Stimulated activated CD4-positive, alpha-beta T cell treated with anti-CD3 and anti-CD28 coated beads, Interleukin-4, amount 100 ng/mL, for 48 hours (primary cell): ENCODE data around the gene CSAG3.
"Not testable (repeated sequence)": the region's sequence is repeated elsewhere in the genome, so short reads cannot be mapped to it uniquely, and the experiment has no call there.

Experiments used
- DNase-seq, 2 donors: peaks; one replicate each; pipeline ENCODE4 v3.0.0-alpha.2; 2020; ENCODE audit warnings: low read depth in 2 of 2

CSAG3 gene

DNA sequence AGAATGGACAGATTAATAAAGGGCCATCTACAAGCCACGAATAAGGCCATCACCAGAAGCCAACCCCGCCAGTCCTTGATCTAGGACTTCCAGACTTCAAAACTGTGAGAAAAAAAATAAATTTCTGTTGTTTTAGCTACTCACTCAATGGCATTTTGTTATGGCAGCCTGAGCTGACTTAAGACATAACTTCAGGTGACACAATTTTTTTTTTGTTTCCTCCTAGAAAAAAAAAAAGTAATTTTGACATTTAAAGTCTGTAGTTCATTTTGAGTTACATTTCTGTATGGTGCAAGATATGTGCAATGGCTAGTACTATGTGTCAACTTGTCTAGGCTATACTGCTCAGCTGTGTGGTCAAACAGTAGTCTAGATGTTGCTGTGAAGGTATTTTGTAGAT lies at the start of gene CSAG3:
TSS of gene CSAG3 (plus strand) at position 301 of the 400 bp plus-strand sequence.
- not testable (repeated sequence) for DNase-seq

DNA sequence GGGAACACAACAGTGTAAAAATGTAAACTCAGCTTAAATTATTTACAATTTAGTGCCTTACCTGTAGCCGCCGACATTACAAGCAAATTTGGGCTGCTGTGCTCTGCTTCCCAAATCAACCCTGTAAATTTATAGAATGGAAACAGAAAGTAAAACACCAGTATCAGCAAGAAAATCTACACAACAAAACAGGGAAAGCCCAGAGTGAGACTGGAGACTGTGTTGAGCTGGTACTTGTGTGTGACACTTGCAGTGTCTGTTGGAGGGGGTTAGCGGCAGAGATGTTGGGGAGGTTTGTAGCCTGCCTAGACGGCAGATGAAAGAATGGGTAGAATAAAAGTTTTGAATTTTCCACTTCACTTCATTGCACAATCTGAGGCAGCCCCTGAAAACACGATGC lies 45.8 kb upstream of the CSAG3 start:
- DNase-seq, result not testable (repeated sequence)

DNA sequence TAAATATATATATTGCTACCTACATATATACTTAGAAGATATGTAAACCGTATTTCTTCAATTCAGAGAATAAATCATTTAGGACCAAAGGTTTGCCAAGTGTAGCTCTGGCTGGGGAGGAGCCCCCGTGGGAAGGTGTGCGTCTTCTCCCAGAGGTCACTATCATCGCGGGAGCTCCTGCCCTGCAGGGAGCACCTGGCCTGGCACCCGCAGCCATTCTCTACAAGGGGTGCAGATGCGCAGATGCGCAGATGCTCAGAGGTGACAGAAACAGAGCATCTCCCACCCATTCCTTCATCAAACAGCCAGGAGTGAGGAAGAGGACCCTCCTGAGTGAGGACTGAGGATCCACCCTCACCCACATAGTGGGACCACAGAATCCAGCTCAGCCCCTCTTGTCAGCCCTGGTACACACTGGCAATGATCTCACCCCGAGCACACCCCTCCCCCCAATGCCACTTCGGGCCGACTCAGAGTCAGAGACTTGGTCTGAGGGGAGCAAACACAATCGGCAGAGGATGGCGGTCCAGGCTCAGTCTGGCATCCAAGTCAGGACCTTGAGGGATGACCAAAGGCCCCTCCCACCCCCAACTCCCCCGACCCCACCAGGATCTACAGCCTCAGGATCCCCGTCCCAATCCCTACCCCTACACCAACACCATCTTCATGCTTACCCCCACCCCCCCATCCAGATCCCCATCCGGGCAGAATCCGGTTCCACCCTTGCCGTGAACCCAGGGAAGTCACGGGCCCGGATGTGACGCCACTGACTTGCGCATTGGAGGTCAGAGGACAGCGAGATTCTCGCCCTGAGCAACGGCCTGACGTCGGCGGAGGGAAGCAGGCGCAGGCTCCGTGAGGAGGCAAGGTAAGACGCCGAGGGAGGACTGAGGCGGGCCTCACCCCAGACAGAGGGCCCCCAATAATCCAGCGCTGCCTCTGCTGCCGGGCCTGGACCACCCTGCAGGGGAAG lies 44.9 kb upstream of the CSAG3 start, which contains the start of gene MAGEA2B:
TSS of gene MAGEA2B (plus strand) at position 814 of the 973 bp plus-strand sequence. CDS start 2,479 bp downstream, outside the sequence.
- DNase-seq, result not testable (repeated sequence)

DNA sequence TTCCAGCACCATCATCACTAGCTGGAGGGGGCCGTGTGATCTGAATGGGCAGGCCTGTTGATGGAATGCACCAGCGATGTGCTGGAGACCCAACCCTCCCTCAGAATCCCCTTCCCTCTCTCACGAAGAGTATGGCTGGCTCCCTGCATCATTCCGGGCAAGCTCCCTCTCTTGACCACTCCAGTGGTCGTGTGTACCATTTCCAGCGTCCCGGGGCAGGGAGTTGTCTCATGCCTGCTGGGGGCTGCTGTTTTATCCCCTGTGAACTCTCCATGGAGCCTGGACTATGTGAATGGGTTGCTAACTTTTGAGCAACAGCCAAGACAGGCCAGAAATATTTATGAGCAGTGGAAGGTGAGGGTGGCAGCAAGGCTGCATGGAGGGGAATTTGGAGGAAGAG lies 33.6 kb upstream of the CSAG3 start:
- DNase-seq, result no peak

DNA sequence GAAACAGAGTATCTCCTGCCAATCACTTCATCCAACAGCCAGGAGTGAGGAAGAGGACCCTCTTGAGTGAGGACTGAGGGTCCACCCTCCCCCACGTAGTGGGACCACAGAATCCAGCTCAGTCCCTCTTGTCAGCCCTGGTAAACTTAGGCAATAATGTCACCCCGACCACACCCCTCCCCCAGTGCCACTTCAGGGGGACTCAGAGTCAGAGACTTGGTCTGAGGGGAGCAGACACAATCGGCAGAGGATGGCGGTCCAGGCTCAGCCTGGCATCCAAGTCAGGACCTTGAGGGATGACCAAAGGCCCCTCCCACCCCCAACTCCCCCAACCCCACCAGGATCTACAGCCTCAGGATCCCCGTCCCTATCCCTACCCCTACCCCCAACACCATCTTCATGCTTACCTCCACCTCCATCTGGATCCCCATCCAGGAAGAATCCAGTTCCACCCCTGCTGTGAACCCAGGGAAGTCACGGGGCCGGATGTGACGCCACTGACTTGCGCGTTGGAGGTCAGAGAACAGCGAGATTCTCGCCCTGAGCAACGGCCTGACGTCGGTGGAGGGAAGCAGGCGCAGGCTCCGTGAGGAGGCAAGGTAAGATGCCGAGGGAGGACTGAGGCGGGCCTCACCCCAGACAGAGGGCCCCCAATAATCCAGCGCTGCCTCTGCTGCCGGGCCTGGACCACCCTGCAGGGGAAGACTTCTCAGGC lies 25.6 kb upstream of the CSAG3 start, which contains the start of the genes CSAG1 and MAGEA12:
TSS of gene CSAG1 (minus strand) at position 461 of the 715 bp plus-strand sequence. CDS start 1,261 bp downstream, outside the sequence.
TSS of gene MAGEA12 (plus strand) at position 497 of the 715 bp plus-strand sequence. CDS start 2,405 bp downstream, outside the sequence.
- no peak for DNase-seq

DNA sequence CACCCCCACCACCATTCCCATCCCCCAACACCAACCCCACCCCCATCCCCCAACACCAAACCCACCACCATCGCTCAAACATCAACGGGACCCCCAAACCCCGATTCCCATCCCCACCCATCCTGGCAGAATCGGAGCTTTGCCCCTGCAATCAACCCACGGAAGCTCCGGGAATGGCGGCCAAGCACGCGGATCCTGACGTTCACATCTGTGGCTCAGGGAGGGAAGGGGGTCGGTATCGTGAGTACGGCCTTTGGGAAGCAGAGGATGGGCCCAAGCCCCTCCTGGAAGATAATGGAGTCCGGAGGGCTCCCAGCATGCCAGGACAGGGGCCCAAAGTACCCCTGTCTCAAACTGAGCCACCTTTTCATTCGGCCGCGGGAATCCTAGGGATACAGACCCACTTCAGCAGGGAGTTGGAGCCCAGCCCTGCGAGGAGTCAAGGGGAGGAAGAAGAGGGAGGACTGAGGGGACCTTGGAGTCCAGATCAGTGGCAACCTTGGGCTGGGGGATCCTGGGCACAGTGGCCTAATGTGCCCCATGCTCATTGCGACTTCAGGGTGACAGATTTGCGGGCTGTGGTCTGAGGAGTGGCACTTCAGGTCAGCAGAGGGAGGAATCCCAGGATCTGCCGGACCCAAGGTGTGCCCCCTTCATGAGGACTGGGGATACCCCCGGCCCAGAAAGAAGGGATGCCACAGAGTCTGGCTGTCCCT lies 24.7 kb upstream of the CSAG3 start:
- DNase-seq, result not testable (repeated sequence)

DNA sequence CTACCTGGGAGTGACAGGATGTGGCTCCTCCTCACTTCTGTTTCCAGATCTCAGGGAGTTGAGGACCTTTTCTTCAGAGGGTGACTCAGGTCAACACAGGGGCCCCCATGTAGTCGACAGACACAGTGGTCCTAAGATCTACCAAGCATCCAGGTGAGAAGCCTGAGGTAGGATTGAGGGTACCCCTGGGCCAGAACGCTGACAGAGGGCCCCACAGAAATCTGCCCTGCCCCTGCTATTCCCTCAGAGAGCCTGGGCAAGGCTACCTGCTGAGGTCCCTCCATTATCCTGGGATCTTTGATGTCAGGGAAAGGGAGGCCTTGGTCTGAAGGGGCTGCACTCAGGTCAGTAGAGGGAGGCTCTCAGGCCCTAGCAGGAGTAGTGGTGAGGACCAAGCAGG lies 23.9 kb upstream of the CSAG3 start:
- no peak for DNase-seq

DNA sequence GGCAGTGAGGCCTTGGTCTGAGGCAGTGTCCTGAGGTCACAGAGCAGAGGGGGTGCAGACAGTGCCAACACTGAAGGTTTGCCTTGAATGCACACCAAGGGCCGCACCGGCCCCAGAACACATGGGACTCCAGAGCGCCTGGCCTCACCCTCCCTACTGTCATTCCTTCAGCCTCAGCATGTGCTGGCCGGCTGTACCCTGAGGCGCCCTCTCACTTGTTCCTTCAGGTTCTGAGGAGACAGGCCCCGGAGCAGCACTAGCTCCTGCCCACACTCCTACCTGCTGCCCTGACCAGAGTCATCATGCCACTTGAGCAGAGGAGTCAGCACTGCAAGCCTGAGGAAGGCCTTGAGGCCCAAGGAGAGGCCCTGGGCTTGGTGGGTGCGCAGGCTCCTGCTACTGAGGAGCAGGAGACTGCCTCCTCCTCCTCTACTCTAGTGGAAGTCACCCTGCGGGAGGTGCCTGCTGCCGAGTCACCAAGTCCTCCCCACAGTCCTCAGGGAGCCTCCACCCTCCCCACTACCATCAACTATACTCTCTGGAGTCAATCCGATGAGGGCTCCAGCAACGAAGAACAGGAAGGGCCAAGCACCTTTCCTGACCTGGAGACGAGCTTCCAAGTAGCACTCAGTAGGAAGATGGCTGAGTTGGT lies 23.0 kb upstream of the CSAG3 start:
- DNase-seq, result no peak

DNA sequence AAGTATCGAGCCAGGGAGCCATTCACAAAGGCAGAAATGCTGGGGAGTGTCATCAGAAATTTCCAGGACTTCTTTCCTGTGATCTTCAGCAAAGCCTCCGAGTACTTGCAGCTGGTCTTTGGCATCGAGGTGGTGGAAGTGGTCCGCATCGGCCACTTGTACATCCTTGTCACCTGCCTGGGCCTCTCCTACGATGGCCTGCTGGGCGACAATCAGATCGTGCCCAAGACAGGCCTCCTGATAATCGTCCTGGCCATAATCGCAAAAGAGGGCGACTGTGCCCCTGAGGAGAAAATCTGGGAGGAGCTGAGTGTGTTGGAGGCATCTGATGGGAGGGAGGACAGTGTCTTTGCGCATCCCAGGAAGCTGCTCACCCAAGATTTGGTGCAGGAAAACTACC lies 22.5 kb upstream of the CSAG3 start:
- DNase-seq, result not testable (repeated sequence)

DNA sequence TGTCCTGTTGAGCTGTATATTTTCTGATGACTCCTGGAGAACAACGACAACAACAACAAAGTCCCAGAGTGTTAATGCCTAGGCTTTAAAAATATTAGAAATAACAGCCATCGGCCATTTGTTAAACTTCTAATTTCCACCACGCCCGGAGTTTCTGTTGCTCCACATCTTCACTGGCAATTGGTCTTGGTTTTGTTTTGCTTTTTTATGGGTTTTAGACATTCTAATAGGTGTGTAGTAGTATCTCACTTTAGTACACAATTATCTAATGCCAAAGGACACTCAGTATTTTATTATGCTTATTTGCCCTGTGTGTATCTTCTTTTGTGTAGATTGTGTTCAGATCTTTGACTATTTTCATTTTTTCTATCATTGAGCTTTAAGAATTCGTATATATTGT lies 20.5 kb upstream of the CSAG3 start:
- DNase-seq, result no peak

DNA sequence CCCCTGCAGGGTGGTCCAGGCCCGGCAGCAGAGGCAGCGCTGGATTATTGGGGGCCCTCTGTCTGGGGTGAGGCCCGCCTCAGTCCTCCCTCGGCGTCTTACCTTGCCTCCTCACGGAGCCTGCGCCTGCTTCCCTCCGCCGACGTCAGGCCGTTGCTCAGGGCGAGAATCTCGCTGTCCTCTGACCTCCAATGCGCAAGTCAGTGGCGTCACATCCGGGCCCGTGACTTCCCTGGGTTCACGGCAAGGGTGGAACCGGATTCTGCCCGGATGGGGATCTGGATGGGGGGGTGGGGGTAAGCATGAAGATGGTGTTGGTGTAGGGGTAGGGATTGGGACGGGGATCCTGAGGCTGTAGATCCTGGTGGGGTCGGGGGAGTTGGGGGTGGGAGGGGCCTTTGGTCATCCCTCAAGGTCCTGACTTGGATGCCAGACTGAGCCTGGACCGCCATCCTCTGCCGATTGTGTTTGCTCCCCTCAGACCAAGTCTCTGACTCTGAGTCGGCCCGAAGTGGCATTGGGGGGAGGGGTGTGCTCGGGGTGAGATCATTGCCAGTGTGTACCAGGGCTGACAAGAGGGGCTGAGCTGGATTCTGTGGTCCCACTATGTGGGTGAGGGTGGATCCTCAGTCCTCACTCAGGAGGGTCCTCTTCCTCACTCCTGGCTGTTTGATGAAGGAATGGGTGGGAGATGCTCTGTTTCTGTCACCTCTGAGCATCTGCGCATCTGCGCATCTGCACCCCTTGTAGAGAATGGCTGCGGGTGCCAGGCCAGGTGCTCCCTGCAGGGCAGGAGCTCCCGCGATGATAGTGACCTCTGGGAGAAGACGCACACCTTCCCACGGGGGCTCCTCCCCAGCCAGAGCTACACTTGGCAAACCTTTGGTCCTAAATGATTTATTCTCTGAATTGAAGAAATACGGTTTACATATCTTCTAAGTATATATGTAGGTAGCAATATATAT lies 5.0 kb upstream of the CSAG3 start, which contains the start of gene MAGEA2:
TSS of gene MAGEA2 (minus strand) at position 157 of the 965 bp plus-strand sequence. CDS start 2,479 bp downstream, outside the sequence.
- DNase-seq, result not testable (repeated sequence)

DNA sequence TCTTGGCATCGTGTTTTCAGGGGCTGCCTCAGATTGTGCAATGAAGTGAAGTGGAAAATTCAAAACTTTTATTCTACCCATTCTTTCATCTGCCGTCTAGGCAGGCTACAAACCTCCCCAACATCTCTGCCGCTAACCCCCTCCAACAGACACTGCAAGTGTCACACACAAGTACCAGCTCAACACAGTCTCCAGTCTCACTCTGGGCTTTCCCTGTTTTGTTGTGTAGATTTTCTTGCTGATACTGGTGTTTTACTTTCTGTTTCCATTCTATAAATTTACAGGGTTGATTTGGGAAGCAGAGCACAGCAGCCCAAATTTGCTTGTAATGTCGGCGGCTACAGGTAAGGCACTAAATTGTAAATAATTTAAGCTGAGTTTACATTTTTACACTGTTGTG lies 4.1 kb upstream of the CSAG3 start:
- not testable (repeated sequence) for DNase-seq

DNA sequence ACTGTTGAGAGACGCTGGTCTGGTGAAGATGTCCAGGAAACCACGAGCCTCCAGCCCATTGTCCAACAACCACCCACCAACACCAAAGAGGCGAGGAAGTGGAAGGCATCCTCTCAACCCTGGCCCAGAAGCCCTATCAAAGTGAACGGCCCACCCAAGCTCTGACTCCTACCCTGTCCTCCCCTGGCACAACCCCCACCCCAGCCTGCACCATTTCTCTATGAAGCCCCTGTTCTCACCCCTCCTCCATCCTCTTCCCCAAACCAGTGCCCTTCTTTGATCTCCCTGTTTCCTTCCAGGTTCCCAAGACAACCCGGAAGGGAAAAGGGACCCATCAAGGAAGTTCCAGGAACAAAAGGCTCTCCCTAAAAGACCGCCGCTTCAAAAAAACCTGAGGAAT lies 526 bp downstream of the CSAG3 start:
- not testable (repeated sequence) for DNase-seq

DNA sequence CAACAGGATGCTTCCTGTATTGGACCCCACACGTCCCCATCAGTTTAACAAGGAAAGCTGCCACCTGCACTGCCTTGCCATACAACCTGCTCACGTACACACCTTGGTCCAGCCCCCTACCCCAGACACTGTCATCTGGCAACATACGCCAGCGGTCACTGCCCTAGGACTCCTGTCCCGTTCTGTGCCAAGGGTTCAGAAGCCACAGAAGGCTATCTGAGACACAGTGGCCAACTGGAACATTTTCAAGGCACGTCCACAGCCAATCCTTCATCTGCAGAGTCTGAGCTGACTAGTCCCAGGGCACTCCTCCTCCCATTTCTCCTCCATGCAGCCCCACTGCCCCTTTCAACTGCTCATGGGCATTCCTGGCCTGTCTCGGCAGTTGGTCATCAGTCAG lies 2.6 kb downstream of the CSAG3 start:
- DNase-seq, result not testable (repeated sequence)

DNA sequence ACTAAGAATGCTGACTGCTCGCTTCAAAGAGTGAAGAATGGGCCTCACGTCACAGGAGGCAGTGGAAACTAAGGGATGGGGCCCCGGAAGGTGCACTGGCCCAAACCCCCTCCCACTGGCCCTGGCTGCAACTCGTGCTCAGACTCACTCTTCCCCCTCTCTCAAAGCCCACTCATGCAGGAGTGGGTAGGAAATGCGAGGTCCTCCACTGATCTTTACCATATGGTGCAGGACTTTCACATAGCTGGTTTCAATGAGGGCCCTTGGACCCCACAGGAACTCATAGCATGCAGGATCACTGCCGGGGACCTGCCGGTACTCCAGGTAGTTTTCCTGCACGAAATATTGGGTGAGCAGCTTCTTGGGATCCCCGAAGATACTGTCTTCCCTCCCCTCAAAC lies 7.5 kb downstream of the CSAG3 start:
- DNase-seq, result not testable (repeated sequence)

DNA sequence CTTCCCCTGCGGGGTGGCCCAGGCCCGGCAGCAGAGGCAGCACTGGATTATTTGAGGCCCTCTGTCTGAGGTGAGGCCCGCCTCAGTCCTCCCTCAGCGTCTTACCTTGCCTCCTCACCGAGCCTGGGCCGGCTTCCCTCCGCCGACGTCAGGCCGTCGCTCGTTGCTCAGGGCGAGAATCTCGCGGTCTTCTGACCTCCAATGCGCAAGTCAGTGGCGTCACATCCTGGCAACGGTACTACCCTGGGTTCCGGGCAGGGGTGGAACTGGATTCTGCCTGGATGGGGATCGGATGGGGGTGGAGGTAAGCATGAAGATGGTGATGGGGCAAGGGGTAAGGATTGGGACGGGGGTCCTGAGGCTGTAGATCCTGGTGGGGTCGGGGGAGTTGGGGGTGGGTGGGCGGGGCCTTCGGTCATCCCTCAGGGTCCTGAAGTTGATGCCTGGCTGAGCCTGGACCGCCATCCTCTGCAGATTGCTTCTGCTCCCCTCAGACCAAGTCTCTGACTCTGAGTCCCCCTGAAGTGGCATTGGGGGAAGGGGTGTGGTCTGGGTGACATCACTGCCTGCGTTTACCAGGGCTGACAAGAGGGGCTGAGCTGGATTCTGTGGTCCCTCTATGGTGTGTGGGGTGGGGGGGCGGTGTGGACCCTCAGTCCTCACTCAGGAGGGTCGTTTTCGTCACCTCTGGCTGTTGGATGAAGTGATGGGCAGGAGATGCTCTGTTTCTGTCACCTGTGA lies 10.7 kb downstream of the CSAG3 start, which contains the start of gene MAGEA6:
TSS of gene MAGEA6 (minus strand) at position 141 of the 741 bp plus-strand sequence. CDS start 2,039 bp downstream, outside the sequence.
- DNase-seq, result not testable (repeated sequence)

DNA sequence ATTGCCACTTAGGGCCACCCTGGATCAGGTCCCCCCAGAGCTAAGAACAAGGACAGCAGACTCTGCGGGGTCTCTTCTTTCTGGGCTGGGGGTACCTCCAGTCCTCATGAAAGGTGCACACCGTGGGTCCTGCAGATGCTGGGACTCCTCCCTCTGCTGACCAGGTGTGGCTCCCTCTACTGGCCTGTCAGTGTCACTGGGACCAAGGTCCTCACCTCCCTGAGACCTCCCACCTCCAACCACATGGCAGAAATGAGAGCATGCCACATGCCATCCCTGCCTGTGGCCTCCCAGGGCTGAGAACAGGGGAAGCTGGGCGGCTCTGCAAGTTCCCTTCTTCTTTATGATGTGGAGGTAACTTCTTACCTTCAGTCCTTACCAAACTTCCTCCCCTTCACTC lies 28.0 kb downstream of the CSAG3 start:
- not testable (repeated sequence) for DNase-seq

DNA sequence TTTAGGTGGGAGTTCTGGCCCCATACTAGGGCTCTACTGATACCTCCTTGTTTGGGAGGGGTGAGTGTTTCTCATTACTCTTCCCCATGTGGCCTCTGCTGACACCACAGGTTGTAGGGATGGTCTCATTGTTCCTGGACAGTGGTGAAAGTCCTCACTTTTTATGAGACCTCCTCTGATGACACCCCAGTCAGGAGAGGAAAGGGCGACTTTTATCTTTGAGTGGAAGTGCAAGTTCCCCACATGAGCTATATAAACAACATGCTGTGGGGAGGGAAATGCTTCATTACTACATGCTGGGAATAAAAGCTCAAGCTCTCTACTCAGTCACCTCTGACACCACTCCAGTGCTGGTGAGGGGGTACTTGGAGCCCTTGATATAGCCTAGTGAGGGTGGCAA lies 39.9 kb downstream of the CSAG3 start:
- no peak for DNase-seq

DNA sequence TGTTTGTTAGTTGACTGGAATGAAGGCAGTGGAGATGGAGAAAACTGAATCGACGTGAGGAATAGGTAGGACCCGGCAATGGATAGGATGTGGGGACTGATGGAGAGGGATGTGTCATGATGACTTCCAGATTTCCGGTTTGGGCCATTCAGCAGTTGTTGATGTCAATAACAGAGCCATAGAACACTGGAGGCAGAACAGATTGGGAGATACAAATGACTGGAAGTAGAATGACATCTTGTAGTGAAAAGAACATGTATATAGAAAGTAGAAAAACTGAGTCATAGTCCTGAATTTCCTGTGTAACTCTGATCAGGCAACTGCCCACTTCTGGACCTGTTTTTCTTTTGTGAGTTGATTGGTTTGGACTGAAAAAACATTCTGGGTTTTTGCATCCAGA lies 47.0 kb downstream of the CSAG3 start:
- DNase-seq, result no peak
